PC-9 (cell line): ENCODE measurements around the gene RPL38.

Experiments used
- CTCF ChIP-seq: fragments of 200-600 bp; sonication (generic); conservative IDR thresholded peaks from 2 replicates; pipeline ENCODE4 v1.6.1; 2017; ENCODE audit warnings: mixed run types, antibody characterized with exemption, mild to moderate bottlenecking, moderate library complexity
- EZH2 ChIP-seq: fragments of 200-600 bp; sonication (generic); IDR thresholded peaks from 2 replicates; pipeline ENCODE4 v1.8.0; 2017; ENCODE audit warnings: antibody characterized with exemption, low read depth

GRCh38 chr17:74253036-74253435 lies 49.6 kb downstream of the RPL38 start:
- no peak for TF ChIP-seq CTCF
- no peak for TF ChIP-seq EZH2
